ENCODE results near the gene AUTS2.

Gene AUTS2

GRCh38 chr7:70770154-70770553, 1171.9 kb downstream of the AUTS2 start:
- no peak for DNase-seq (ENCODE audit: insufficient read length)
- FAIRE-seq = no peak
- TF ChIP-seq POLR2AphosphoS5 (IDR thresholded peaks at IDR 0.05; ENCODE audit: low read depth, low read length) (no peak), POLR2A (IDR thresholded peaks at IDR 0.05; ENCODE audit: low read depth, low read length) (no peak), TAF1 (IDR thresholded peaks at IDR 0.05; ENCODE audit: borderline replicate concordance, low read depth, low read length) (no peak)

DNA sequence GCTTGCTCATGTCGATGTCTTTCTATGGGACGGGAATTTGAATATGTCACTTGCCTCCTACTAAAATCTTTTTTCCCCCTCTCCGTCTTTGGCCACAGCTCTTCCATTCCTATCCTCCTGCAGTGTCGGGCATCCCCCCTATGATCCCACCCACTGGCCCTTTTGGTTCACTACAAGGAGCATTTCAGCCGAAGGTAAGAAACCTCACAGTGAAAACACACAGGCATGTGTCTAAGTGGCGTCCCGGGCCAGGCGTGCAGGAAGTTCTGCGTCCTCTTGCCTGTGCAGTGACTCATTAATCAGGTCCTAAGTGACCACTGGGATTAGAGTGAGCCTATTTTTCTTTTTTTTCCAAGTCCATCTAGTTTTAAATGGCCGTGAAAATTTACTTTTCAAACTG, 1173.2 kb downstream of the AUTS2 start:
- no peak for TF ChIP-seq POLR2A (IDR thresholded peaks at IDR 0.05; ENCODE audit: low read depth, low read length)
- no peak for TF ChIP-seq TAF1 (IDR thresholded peaks at IDR 0.05; ENCODE audit: borderline replicate concordance, low read depth, low read length)
- no peak for TF ChIP-seq POLR2AphosphoS5 (IDR thresholded peaks at IDR 0.05; ENCODE audit: low read depth, low read length)
- no peak for DNase-seq (ENCODE audit: insufficient read length)
- FAIRE-seq = no peak

GRCh38 chr7:70772891-70773290, 1174.6 kb downstream of the AUTS2 start:
- DNase-seq (ENCODE audit: insufficient read length) (no peak), FAIRE-seq (no peak)
- TF ChIP-seq TAF1 (IDR thresholded peaks at IDR 0.05; ENCODE audit: borderline replicate concordance, low read depth, low read length) = no peak
- no peak for TF ChIP-seq POLR2A (IDR thresholded peaks at IDR 0.05; ENCODE audit: low read depth, low read length)
- TF ChIP-seq POLR2AphosphoS5 (IDR thresholded peaks at IDR 0.05; ENCODE audit: low read depth, low read length) = no peak

DNA sequence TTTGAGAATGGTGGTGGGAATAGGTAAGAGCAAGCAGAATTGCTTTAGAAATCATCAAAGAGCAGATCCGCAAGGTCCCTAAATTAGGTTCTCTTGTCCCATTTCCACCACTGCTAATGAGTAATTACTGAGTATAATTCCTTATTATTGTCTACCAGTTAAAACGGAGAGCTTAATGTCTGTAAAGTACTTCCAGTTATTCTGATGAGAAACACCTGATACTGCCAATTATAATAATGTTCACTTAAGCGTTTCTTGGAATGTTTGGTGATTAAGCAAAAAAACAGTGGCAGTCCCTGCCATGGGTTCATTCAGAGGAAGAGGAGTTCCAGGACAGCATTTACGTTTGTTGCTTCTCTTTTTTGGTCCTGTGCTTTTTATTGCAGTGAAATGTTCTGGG, 1175.1 kb downstream of the AUTS2 start:
- DNase-seq (ENCODE audit: insufficient read length) (no peak), FAIRE-seq (no peak)
- TF ChIP-seq POLR2AphosphoS5 (IDR thresholded peaks at IDR 0.05; ENCODE audit: low read depth, low read length) = no peak

GRCh38 chr7:70774950-70775527, 1176.8 kb downstream of the AUTS2 start:
- DNase-seq (ENCODE audit: insufficient read length) (no peak), FAIRE-seq (no peak)
- TF ChIP-seq TAF1 (IDR thresholded peaks at IDR 0.05; ENCODE audit: borderline replicate concordance, low read depth, low read length) (no peak), POLR2A (IDR thresholded peaks at IDR 0.05; ENCODE audit: low read depth, low read length) (no peak), POLR2AphosphoS5 (IDR thresholded peaks at IDR 0.05; ENCODE audit: low read depth, low read length) (no peak)

GRCh38 chr7:70775570-70776156, 1177.4 kb downstream of the AUTS2 start:
- DNase-seq (ENCODE audit: insufficient read length) (no peak), FAIRE-seq (no peak)
- TF ChIP-seq TAF1 (IDR thresholded peaks at IDR 0.05; ENCODE audit: borderline replicate concordance, low read depth, low read length) (no peak), POLR2A (IDR thresholded peaks at IDR 0.05; ENCODE audit: low read depth, low read length) (no peak), POLR2AphosphoS5 (IDR thresholded peaks at IDR 0.05; ENCODE audit: low read depth, low read length) (no peak)

DNA sequence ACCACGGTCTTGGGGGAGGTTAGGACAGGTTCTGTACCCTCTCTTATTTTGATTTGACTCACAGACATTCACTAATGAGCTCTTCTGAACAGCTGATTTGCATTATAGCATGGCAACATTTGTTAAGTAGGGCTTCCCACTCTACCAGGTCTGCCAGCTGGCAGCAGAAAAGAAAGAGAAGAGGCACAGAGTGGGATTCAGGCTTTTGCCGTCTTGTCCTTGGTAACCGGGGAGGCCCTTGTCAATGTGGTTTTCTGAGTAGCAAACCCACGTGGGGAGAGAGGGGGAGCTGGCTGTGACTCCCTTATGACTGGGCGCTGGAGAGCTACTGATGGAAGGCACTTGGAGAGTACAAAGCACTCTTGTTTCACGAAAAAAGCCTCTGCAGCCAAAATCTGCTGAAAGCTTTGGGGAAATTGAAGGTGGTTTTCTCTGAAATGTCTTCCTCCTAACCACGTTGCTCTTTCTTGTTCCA, 1178.4 kb downstream of the AUTS2 start:
- FAIRE-seq (no peak), DNase-seq (ENCODE audit: insufficient read length) (no peak)
- TF ChIP-seq TAF1 (IDR thresholded peaks at IDR 0.05; ENCODE audit: borderline replicate concordance, low read depth, low read length) = no peak
- no peak for TF ChIP-seq POLR2AphosphoS5 (IDR thresholded peaks at IDR 0.05; ENCODE audit: low read depth, low read length)
- TF ChIP-seq POLR2A (IDR thresholded peaks at IDR 0.05; ENCODE audit: low read depth, low read length) = no peak

GRCh38 chr7:70777251-70777650, 1179.0 kb downstream of the AUTS2 start:
- FAIRE-seq (no peak), DNase-seq (ENCODE audit: insufficient read length) (no peak)
- no peak for TF ChIP-seq TAF1 (IDR thresholded peaks at IDR 0.05; ENCODE audit: borderline replicate concordance, low read depth, low read length)
- TF ChIP-seq POLR2AphosphoS5 (IDR thresholded peaks at IDR 0.05; ENCODE audit: low read depth, low read length) = no peak
- TF ChIP-seq POLR2A (IDR thresholded peaks at IDR 0.05; ENCODE audit: low read depth, low read length) = no peak

GRCh38 chr7:70778585-70778984, 1180.3 kb downstream of the AUTS2 start:
- no peak for TF ChIP-seq TAF1 (IDR thresholded peaks at IDR 0.05; ENCODE audit: borderline replicate concordance, low read depth, low read length)
- TF ChIP-seq POLR2A (IDR thresholded peaks at IDR 0.05; ENCODE audit: low read depth, low read length) = no peak
- no peak for TF ChIP-seq POLR2AphosphoS5 (IDR thresholded peaks at IDR 0.05; ENCODE audit: low read depth, low read length)
- FAIRE-seq = no peak
- DNase-seq (ENCODE audit: insufficient read length) = no peak

- DNase-seq (ENCODE audit: insufficient read length) (no peak), FAIRE-seq (no peak)
- no peak for TF ChIP-seq TAF1 (IDR thresholded peaks at IDR 0.05; ENCODE audit: borderline replicate concordance, low read depth, low read length)
- TF ChIP-seq POLR2AphosphoS5 (IDR thresholded peaks at IDR 0.05; ENCODE audit: low read depth, low read length) = no peak
- no peak for TF ChIP-seq POLR2A (IDR thresholded peaks at IDR 0.05; ENCODE audit: low read depth, low read length)
Measured at GRCh38 chr7:70779321-70779720, 1181.0 kb downstream of the AUTS2 start.

DNA sequence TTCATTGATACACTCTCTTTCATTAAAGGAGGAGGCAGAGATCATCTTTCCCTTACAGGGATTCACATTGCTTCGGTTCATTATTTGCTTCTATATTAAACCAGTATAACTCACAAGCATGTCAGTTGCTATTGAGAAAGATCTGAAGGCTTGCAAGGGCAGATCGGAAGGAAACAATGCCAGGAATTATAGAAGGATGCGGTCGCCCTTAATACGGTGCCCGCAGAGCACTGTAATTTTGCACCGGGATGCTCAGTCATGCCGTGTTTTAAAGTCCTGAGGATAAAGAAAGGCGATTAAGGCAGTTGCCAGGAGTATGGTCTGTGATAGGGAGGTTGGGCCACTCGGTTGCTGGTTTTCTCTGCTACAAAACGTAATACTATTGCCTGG, 1183.6 kb downstream of the AUTS2 start:
- TF ChIP-seq POLR2A (IDR thresholded peaks at IDR 0.05; ENCODE audit: low read depth, low read length) (no peak), POLR2AphosphoS5 (IDR thresholded peaks at IDR 0.05; ENCODE audit: low read depth, low read length) (no peak), TAF1 (IDR thresholded peaks at IDR 0.05; ENCODE audit: borderline replicate concordance, low read depth, low read length) (no peak)
- no peak for FAIRE-seq
- DNase-seq (ENCODE audit: insufficient read length) = no peak

DNA sequence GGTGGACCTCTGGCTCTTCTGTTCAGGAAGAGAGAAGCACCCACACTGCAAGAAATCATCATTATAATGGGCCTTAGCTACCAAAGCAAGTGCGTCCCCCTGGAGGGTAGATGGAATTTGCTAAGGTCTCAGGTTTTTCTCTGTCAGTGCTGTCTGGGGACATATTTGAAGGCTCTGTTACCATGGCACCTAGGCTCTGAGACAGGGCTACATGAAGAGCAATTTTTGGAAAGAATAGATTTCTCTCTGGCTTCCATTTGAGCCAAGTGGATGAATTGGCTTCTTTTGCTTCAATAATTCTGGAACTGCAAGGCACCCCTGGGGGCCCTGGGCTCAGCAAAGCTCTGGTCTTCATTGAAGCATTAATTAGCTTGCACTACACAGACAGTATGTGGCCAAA, 1184.5 kb downstream of the AUTS2 start:
- FAIRE-seq (no peak), DNase-seq (ENCODE audit: insufficient read length) (no peak)
- no peak for TF ChIP-seq POLR2A (IDR thresholded peaks at IDR 0.05; ENCODE audit: low read depth, low read length)
- TF ChIP-seq TAF1 (IDR thresholded peaks at IDR 0.05; ENCODE audit: borderline replicate concordance, low read depth, low read length) = no peak
- TF ChIP-seq POLR2AphosphoS5 (IDR thresholded peaks at IDR 0.05; ENCODE audit: low read depth, low read length) = no peak
